Endothelial cell of umbilical vein (primary cell): ENCODE data around the gene PHACTR1. TPM values are rescaled to one million over a fixed set of nuclear protein-coding genes. Genes with fewer than 3 reads are reported as not detected.

Source experiments
- BruUV-seq: library from RNA; stranded (reverse); fragments of 400-500 nt; replicated peaks from 2 replicates; lab custom pipeline; 2021; lab: Mats Ljungman, UMichigan
- CTCF ChIA-PET: fragments of 300-600, 350-600 bp; sonication (Branson Sonifier 250); formaldehyde crosslinking; loops from one replicate; lab custom pipeline; 2021; ENCODE audit warnings: antibody characterized with exemption, inconsistent platforms; lab: Charles Lee
- POLR2A ChIA-PET: fragments of 300-600, 350-600 bp; sonication (Branson Sonifier 250); formaldehyde crosslinking; loops from one replicate; lab custom pipeline; 2021; ENCODE audit warnings: antibody characterized with exemption, inconsistent platforms; lab: Charles Lee
- DNase-seq: peaks from one replicate; pipeline ENCODE4 v3.0.0-alpha.2; 2011; ENCODE audit warnings: low read depth, low spot score
- FAIRE-seq: peaks from 2 replicates; lab custom pipeline; 2011; peaks lifted over from hg19 to GRCh38; lab: Jason Lieb, UNC
- H2AFZ ChIP-seq: 2 replicates; pipeline ENCODE4 v1.6.0; 2012; ENCODE audit warnings: low read depth, low read length, control low read depth, inconsistent platforms
- H3K27ac ChIP-seq: 2 replicates; pipeline ENCODE4 v1.5.1; 2011; ENCODE audit warnings: low read depth, mild to moderate bottlenecking, control low read depth, low read length, moderate library complexity; ENCODE audit not compliant: insufficient read depth
- H3K27me3 ChIP-seq, 2 experiments: 2 replicates each; pipeline versions ENCODE4 v1.6.0 to v1.6.1; 2011; ENCODE audit warnings: low read length in 2 of 2, mixed read lengths in 1 of 2; ENCODE audit not compliant: control insufficient read depth in 2 of 2, insufficient read depth in 2 of 2
- H3K36me3 ChIP-seq, 2 experiments: 2 replicates in 1 of 2; 3 replicates in 1 of 2; pipeline ENCODE4 v1.5.1; 2011; ENCODE audit warnings: low read length in 2 of 2, mild to moderate bottlenecking in 1 of 2, moderate library complexity in 1 of 2; ENCODE audit not compliant: control insufficient read depth in 2 of 2, insufficient read depth in 2 of 2; ENCODE audit errors: extremely low read depth in 1 of 2
- H3K4me1 ChIP-seq: 3 replicates; pipeline ENCODE4 v1.5.1; 2011; ENCODE audit warnings: mild to moderate bottlenecking, low read length; ENCODE audit not compliant: control insufficient read depth, insufficient read depth; ENCODE audit errors: extremely low read depth
- H3K4me2 ChIP-seq: 2 replicates; pipeline ENCODE4 v1.6.1; 2011; ENCODE audit warnings: low read length, control low read depth, mixed read lengths; ENCODE audit not compliant: insufficient read depth
- H3K4me3 ChIP-seq, 3 experiments: fragments of 200-600 bp in 1 of 3; sonication (generic), shearing (Covaris generic) in 1 of 3; replicated peaks in 1 of 3; 2 replicates each; pipeline ENCODE4 v1.5.1; 2011 to 2016; ENCODE audit warnings: control low read depth in 3 of 3, low read length in 3 of 3, mild to moderate bottlenecking in 2 of 3, inconsistent platforms in 1 of 3, low read depth in 1 of 3, moderate library complexity in 1 of 3; ENCODE audit not compliant: insufficient read depth in 1 of 3
- H3K79me2 ChIP-seq: 2 replicates; pipeline ENCODE4 v1.6.0; 2012; ENCODE audit warnings: low read length, inconsistent platforms; ENCODE audit not compliant: control insufficient read depth, insufficient read depth
- H3K9ac ChIP-seq: replicated peaks from 2 replicates; pipeline ENCODE3; 2011; ENCODE audit warnings: low read length, control low read depth; ENCODE audit not compliant: insufficient read depth; ENCODE audit errors: extremely low read depth
- H3K9me1 ChIP-seq: replicated peaks from 3 replicates; pipeline ENCODE4 v1.6.0; 2011; ENCODE audit warnings: mild to moderate bottlenecking, low read length; ENCODE audit not compliant: control insufficient read depth, insufficient read depth; ENCODE audit errors: extremely low read depth
- H3K9me3 ChIP-seq: replicated peaks from 2 replicates; pipeline ENCODE4 v1.5.1; 2012; ENCODE audit warnings: low read length, inconsistent platforms; ENCODE audit not compliant: control insufficient read depth, insufficient read depth
- H4K20me1 ChIP-seq: replicated peaks from 2 replicates; pipeline ENCODE3; 2011; ENCODE audit warnings: mild to moderate bottlenecking, low read length; ENCODE audit not compliant: control insufficient read depth, insufficient read depth; ENCODE audit errors: extremely low read depth
- CTCF ChIP-seq, 2 donors: IDR thresholded peaks; 1 replicate in 1 of 2; 2 replicates in 1 of 2; pipeline ENCODE4 v1.5.1; 2011; ENCODE audit warnings: low read length in 2 of 2, mild to moderate bottlenecking in 2 of 2, moderate library complexity in 2 of 2, control low read depth in 1 of 2, inconsistent platforms in 1 of 2, low read depth in 1 of 2; ENCODE audit not compliant: insufficient read depth in 1 of 2; ENCODE audit errors: extremely low read depth in 1 of 2
- EZH2 ChIP-seq: IDR thresholded peaks from 2 replicates; pipeline ENCODE4 v1.6.1; 2012; ENCODE audit warnings: borderline replicate concordance, low read depth, mild to moderate bottlenecking, moderate library complexity, low read length, inconsistent platforms; ENCODE audit not compliant: severe bottlenecking
- FOS ChIP-seq: IDR thresholded peaks from 2 replicates; pipeline ENCODE4 v1.6.1; 2011; ENCODE audit warnings: mild to moderate bottlenecking, low read length, moderate library complexity, borderline replicate concordance; ENCODE audit not compliant: insufficient read depth
- GATA2 ChIP-seq: IDR thresholded peaks from 2 replicates; pipeline ENCODE4 v1.7.0; 2011; ENCODE audit warnings: low read depth, mild to moderate bottlenecking, moderate library complexity, mixed read lengths, low read length; ENCODE audit not compliant: insufficient read length, insufficient read depth
- JUN ChIP-seq: IDR thresholded peaks from 2 replicates; pipeline ENCODE4 v1.6.1; 2011; ENCODE audit warnings: borderline replicate concordance, low read depth; ENCODE audit not compliant: insufficient read length, insufficient read depth
- MAX ChIP-seq: IDR thresholded peaks from 2 replicates; pipeline ENCODE4 v1.6.1; 2011; ENCODE audit not compliant: insufficient read depth, insufficient read length
- MYC ChIP-seq: IDR thresholded peaks from one replicate; pipeline ENCODE4 v1.6.1; 2011; ENCODE audit warnings: mild to moderate bottlenecking, low read depth, low read length
- POLR2A ChIP-seq: IDR thresholded peaks from 2 replicates; pipeline ENCODE4 v1.6.1; 2012; ENCODE audit warnings: low read depth, mild to moderate bottlenecking, control low read depth, low read length
- POLR2AphosphoS5 ChIP-seq: IDR thresholded peaks from 2 replicates; pipeline ENCODE4 v1.6.1; 2012; ENCODE audit warnings: low read depth, mild to moderate bottlenecking, control low read depth, low read length, moderate library complexity; ENCODE audit not compliant: insufficient read depth
- dilution Hi-C: fragments of 300-500 bp; cut with MboI; formaldehyde crosslinking; loops from one replicate; pipeline ENCODE4 v1.15.0; 2019; ENCODE audit warnings: low sequenced_read_pairs; ENCODE audit not compliant: extremely low pct_ligation_motif_present
- intact Hi-C: fragments of 100-400 bp; cut with micrococcal nuclease; formaldehyde crosslinking; loops from one replicate; pipeline ENCODE4 v1.10.0; 2022
- polyA plus RNA-seq, 4 experiments: library from polyadenylated mRNA; depleted of rRNA in 3 of 4; stranded (reverse) in 3 of 4; unstranded in 1 of 4; fragments of >200 nt; gene quantifications; 2 replicates each; pipeline versions ENCODE4 v1.2.1 to v1.2.3, GENCODE V29; 2011 to 2012; ENCODE audit warnings: missing spikeins in 1 of 4
- total RNA-seq: library from RNA; stranded (reverse); gene quantifications from 2 replicates; pipeline ENCODE4 v1.2.3, GENCODE V29; 2021

PHACTR1 gene
- total and polyA plus RNA-seq, 2 donors (not counting 3 experiments of a cell fraction or from before 2014, with no cell fraction given), result 2.4 to 23.2 TPM

- Histone ChIP-seq H3K9me3 (no peaks in the 10 kb centered on the region), H3K27me3 (no peaks in the 10 kb centered on the region), H3K9ac (no peak overlapping the region), H3K4me2 (no peak overlapping the region), H4K20me1 (no peaks in the 10 kb centered on the region), H3K4me1 (no peaks in the 10 kb centered on the region), H3K36me3 (no peaks in the 10 kb centered on the region), H3K79me2 (no peaks in the 10 kb centered on the region), H3K27ac (no peak overlapping the region), H2AFZ (no peak overlapping the region), H3K4me3 (no peak overlapping the region), H3K9me1 (no peaks in the 10 kb centered on the region)
- ChIA-PET POLR2A (no interaction called here), CTCF (no interaction called here)
- intact Hi-C loops (no loop called here), dilution Hi-C loops (no loop called here)
- BruUV-seq, result no TSS peak
- TF ChIP-seq JUN (no peak), POLR2A (no peak), MAX (no peak), MYC (no peak), EZH2 (no peak), FOS (no peak)
- no peak for DNase-seq
- FAIRE-seq, result no peak
These were observed 379.5 kb downstream of the PHACTR1 start for GRCh38 chr6:13096084-13096483.

GRCh38 chr6:13097454-13097853, 380.9 kb downstream of the PHACTR1 start:
- no peaks in the 10 kb centered on the region for H3K36me3 ChIP-seq
- H3K9ac ChIP-seq, result no peak overlapping the region
- no peaks in the 10 kb centered on the region for H4K20me1 ChIP-seq
- TF ChIP-seq POLR2A (no peak), FOS (no peak), MYC (no peak), EZH2 (no peak), JUN (no peak), GATA2 (no peak), POLR2AphosphoS5 (no peak), MAX (no peak), CTCF (IDR thresholded peaks at IDR 0.05; ENCODE audit: extremely low read depth in 1 of 2, insufficient read depth in 1 of 2, low read depth in 1 of 2, low read length in 2 of 2) (no peak)
- dilution Hi-C loops (no loop called here), intact Hi-C loops (no loop called here)
- no peak for FAIRE-seq
- no peaks in the 10 kb centered on the region for H3K4me1 ChIP-seq
- no peaks in the 10 kb centered on the region for H3K9me3 ChIP-seq
- H3K9me1 ChIP-seq, result no peaks in the 10 kb centered on the region
- no peak overlapping the region for H2AFZ ChIP-seq
- H3K79me2 ChIP-seq, result no peaks in the 10 kb centered on the region
- no peak overlapping the region for H3K4me2 ChIP-seq
- ChIA-PET POLR2A (no interaction called here), CTCF (no interaction called here)
- DNase-seq, result no peak
- no peaks in the 10 kb centered on the region for H3K27me3 ChIP-seq
- H3K27ac ChIP-seq, result no peak overlapping the region
- BruUV-seq, result no TSS peak
- H3K4me3 ChIP-seq, result no peak overlapping the region
